SH-SY5Y (cell line): Measurements from ENCODE around the gene UQCRC2.

Experiments
- GATA2 ChIP-seq: IDR thresholded peaks from 2 replicates; pipeline ENCODE4 v1.6.1; 2011; ENCODE audit warnings: mild to moderate bottlenecking, low read depth, low read length
- GATA3 ChIP-seq: IDR thresholded peaks from 2 replicates; pipeline ENCODE4 v1.6.1; 2011; ENCODE audit warnings: low read depth, mild to moderate bottlenecking, low read length, moderate library complexity

- no peak for TF ChIP-seq GATA2
- no peak for TF ChIP-seq GATA3
Measured at GRCh38 chr16:21989751-21990150, 36.6 kb downstream of the UQCRC2 start.
